Right kidney (tissue), 1 donor: ENCODE measurements around the gene KSR1.
"Not testable (repeated sequence)": the region's sequence is repeated elsewhere in the genome, so short reads cannot be mapped to it uniquely, and the experiment has no call there.

Source experiments
- DNase-seq: peaks from one replicate; pipeline ENCODE4 v3.0.0-alpha.2; 2016

Gene KSR1

DNA sequence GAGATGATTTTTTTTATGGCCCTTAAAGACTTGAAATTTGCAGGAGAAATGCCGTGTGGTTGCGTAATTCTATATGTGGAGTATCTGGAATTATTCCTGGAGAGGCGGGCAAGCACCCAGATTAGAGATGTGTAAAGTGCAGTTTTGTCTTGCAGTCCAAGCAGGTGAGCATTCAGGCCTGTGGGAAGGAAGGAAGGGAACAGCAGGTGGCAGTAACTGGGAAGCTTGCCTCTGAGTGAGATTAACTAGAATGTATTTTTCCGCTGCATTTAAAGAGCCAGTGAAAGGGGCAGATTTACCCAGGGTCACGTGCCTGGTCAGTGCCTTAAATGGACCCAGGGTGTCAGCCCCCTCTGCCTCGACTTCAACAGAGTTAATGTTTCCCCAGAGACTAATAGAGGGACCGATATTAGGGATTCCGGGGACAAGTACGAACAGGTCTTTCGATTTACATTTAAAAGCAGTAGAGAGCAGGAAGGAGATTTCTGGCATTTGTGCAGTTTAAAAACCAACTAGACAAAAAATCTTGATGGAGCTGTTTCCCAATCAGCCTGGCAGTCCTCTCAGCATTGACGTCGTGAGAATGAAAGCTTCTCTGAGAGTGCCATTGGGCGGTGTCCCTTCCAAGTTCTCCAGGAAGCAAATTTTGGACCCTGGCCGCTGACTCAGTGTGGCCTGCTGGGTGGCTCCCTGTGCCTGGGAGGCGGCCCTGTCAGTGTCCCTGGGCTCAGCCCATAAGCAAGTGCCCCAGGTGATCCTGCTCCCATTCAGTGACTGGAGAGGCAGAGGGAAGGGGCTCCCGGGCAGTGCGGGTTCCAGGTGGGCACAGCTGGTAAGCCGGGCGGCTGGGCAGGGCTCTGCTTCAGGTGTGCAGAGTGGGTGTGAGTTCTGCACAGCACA lies 38.2 kb downstream of the KSR1 start:
- peak; percentile 58 for DNase-seq

DNA sequence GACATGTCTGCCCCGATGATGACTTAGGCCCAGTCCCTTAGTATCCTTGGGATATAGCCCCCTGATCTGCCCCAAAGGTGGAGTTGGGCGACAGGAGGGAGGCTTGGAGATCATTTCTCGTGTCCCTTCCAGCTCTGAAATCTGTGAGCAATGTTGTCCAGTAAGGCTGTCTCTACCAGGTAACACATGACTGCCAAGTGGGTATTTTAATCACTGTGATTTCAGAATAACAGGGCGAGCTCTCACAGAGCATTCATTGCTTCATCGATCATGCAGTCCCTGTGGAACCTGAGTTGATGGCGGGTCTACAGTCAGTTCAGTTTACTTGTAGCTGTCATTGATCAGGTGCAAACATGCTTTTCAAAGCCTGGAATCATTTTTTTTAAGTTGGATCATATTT lies 39.2 kb downstream of the KSR1 start:
- DNase-seq = peak; percentile 41

DNA sequence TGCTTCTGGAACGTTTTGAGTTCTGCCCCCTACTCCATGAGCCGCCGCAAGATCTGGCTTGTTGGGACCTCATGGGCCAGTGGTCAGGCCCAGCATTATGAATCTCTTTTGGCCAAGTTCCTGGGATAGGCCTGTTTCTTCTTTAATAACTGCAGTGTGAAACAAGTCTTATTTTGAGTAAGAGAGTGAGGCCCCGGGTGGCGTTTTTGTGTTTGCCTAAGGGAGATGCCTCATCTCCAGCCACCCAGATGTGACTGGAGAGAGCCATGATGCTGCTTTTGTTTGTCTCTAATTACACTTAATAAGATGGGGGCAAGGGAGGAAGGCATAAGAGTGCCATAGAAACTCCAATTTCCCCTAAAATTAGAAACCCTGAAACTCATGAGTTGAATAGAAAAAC lies 39.8 kb downstream of the KSR1 start:
- DNase-seq = no peak

DNA sequence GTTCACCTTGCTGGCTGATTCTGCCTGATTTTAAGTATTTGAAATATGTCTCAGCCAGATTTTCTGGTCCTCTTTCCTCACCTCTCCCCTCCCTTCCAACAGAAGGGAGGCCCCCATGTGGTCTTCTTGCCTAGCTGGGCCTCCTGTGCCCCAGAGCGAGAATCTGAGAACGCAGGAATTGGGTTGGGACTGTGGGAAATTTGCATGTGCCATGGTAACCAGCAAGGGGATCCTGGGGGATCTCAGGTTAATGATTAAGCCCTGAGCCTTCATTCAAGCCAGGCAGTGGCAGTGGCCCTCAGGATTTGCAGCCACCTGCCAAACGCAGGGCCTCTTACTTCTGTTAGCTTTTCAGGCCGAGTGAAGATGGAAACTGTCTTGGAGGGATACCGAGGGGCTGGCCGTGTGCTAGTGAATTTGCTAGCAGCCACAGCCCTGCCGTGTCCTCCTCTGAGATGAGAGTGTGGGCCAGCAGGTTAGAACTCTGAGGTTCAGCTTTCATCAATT lies 40.2 kb downstream of the KSR1 start:
- DNase-seq = peak; percentile 64

DNA sequence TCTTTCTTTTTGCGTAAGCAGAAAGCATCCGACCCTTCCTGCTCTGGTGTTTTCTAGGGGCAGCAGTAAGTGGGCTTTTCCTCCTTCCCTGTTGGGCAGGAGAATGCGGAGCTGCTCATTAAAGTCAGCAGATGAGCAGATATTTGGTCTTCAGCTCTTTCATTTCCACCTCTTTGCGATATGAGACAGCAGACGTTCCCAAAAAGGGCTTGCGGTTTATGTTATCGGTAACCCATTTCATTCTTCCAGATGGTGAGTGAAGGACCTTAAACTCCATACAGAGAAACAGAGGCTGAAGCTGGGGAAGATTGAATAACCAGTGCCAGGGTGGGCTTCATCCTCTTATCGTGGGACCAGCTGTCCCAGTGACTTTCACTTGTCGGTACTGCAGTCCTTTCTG lies 40.7 kb downstream of the KSR1 start:
- DNase-seq = no peak

DNA sequence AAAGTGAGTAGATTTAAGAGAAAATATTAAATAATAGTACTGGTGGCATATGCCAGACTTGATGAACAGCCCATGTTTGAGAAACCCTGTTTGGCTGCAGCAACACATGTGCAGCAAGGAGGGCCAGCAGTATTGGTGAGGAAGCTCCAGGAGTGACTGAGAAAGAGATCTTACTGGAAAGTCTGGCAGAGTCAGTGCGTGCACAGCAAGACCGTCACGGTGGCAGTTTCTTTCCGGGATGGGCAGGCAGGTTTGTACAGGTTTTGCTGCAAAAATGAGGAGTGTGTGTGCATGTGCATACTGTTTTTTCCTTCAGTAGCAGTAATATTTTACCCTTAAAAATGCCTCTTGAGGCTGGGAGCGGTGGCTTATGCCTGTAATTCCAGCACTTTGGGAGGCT lies 41.4 kb downstream of the KSR1 start:
- DNase-seq = no peak

DNA sequence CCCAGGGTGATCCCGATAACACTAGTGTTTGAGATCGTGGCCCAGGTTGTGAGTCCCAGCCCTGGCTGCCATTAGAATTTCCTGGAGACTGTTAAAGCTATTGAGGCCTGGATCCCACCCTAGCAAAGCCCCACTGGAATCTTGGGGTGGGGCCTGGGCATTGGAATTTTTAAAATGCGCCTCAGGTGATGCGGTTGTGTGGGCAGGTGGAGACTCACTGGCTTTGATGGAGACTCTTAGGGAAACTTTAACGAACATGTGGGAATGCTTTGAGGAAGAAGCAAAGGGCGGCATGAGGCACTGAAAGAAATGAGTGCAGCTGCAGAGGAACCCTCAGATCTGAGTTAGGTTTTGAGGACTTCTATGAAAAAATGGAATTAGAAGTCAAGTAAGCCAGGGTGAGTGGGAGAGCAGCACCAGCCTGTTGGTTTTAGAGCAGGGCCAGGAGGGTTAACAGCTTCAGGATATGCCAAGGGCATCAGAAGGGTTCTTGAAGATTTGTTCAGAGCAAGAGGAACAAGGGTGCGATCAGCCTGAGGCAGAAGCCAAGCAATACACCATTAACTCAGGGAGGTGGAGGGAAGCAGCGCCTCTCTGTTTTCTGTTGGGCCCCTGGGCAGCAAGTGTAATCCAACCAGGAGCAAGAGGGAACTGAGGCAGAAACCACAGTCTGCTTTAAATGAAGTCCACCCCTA lies 42.5 kb downstream of the KSR1 start:
- no peak for DNase-seq

DNA sequence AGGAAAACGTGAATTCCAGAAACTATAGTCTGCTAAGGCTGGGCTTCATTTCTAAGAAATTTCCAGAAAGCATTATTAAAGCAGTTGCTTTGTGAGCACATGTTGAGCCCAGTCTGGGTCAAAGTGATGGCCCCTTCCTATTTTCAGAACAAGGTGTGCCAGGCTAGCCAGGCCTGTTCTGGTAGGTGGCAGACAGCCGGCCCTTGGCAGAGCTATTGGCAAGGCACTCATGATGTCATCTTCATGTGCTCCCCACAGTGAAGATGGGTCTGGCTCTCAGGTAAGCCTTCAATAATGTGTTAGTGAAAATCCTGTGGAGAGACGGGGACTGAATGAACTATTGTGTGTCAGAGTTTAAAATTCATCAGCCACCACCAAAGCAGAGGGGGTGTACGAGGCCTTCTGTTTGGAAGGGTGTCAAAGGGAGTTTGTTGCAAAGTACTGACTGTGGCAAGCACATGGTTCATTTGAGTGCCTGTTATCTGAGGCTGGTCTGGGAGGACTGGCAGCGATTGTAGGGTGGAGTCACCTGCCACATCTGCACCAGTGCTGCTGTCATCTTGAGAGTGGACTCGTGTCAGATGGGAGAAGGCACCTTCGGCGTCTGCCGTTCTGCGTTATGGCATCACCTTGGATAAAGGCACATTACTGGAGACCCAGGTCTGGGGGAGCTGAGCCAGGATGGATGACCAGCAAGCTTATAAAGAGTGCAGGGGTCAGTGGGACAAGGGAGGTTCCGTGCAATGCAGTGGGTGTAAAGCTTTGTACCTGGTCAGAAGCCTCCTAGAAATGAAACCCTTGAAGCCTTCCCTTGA lies 43.4 kb downstream of the KSR1 start:
- no peak for DNase-seq

DNA sequence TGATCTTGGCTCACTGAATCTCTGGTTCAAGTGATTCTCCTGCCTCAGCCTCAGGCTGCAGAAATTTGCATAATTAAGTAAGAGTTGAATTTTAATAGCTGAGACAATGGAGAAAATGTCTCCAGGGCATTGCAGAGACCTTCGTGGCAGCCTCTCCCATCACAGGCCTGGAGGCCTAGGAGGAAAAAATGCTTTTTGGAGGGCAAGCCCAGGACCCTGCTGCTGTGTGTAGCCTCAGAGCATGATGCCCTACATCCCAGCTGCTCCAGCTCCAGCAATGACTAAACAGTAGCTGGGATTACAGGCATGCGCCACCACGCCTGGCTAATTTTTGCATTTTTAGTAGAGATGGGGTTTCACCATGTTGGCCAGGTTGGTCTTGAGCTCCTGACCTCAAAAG lies 45.1 kb downstream of the KSR1 start:
- not testable (repeated sequence) for DNase-seq

DNA sequence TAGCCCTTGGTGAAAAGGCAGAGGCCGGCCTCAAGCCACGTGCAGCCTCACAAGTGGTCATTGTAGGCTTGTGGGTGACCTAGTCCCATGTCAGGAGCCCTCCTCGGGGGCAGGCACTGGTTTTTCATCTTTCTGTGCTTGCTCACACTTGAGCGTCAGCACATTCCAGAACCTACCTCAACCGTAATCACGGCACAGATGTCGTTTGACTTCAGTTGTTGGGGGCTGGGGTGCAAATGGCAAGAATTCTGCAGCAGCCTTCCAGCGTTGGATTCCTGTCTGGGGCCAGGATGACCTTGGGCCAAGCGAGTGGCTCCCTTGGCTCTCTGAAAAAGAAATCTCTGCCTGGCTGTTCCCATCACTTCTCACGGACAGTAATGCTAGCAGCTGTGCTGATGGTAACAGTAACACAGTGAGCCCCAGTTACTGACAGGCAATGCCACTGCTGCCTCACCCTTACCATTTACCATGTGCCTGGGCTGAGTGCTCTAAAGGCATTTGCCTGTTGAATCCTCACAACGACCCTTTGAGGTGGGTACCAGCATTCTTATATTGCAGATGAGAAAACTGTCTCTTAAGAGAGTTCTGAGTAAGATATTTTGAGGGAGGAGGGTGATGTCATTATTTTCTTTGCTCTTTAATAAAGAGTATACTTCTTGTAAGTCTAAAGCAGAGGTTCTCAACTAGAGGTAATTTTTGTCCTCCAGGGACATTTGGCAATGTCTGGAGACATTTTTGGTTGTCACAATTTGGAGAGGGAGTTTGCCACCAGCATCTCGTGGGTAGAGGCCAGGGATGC lies 46.5 kb downstream of the KSR1 start:
- no peak for DNase-seq

DNA sequence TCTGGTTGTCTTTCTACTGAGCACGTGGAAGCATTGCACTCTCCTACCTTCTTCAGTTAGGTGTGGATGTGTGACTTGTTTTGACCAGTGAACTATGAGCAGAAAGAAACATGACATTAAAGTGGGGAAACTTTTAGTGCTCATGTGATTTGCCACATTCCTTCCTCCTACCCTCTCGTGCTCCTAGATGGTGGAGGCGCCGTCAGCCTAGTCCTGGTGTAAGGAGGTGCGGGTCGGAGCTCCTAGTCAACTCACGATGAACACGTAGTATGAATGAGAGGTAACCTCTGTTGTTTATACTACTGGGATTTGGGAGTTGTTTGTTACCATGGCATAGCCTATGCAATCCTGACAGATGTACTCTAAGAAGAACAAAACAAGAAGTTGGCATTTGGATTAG lies 47.4 kb downstream of the KSR1 start:
- DNase-seq = no peak

DNA sequence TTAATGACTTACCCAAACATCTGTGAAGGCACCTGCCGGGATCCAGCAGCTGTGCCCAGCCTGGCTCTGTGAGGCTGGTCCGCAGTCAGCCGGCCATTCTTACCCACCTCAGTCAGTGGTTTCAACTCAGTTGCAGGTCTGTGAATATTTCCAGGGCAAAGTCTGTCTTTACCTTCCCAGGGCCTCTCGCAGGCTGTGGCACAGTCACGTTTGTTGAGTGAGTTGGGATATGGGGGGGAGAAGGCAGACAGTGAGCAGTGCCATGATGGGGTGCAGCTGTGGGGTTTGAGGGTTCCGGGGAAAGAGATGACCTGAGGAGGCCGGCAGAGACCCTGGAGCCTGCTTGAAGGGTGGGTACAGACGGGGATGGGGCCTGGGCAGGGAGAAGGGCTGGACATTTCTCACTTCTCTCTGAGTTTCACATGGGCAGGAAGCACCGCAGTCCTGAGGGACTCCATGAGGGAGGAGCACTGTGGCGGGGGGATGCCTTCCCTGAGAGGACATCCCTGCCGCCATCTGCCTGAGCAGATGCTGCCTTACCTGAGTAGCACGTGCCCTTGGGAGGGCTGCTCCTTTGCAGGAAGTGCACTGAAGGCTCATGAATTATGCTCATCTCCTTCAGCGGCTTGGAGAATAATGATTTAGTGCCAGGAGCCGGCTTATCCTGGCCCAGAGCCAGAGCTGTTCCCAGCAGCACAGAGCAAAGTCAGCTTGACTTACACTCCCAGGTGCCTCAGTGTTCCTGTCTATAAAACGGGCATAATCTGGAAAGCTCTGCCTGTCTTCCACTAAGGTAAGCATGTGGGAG lies 48.1 kb downstream of the KSR1 start:
- no peak for DNase-seq

DNA sequence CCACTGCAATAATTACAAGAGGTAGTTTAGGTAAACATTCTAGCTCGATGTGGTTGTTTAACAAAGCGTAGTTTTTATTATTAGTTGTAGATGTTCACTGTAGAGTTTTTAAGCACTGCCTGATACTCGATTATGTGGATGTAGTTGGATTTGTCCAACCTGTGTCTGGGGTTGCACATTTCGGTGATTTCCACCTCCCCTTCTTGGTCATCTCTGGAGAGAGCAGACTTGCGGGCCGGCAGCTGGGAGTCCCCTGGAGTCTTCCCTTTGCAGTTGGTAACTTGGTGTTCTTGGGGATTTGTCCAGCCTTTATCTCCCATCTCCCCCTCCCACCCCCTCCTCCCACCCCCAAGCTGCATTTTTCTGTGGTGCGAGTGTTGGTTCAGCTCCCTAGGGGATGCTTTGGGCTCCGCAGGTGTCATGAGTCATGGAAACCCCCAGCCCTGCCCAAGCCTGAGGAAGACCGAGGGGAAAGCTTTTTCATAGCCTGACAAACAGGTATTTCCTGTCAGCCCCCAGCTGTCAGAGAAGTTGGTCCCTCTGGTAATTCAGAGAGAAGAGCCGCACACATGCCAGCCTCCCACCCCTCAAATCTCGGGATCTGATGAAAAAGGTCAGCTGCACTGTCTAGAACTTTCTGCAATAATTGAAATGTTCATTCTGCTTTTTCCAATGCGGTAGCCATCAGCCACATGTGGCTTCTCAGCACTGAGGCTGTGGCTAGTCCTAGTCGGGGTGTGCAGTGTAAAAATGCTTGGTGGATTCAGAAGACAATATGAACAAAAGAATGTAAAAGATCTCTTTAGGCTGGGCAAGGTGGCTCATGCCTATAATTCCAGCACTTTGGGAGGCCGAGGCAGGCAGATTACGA lies 50.3 kb downstream of the KSR1 start:
- no peak for DNase-seq

DNA sequence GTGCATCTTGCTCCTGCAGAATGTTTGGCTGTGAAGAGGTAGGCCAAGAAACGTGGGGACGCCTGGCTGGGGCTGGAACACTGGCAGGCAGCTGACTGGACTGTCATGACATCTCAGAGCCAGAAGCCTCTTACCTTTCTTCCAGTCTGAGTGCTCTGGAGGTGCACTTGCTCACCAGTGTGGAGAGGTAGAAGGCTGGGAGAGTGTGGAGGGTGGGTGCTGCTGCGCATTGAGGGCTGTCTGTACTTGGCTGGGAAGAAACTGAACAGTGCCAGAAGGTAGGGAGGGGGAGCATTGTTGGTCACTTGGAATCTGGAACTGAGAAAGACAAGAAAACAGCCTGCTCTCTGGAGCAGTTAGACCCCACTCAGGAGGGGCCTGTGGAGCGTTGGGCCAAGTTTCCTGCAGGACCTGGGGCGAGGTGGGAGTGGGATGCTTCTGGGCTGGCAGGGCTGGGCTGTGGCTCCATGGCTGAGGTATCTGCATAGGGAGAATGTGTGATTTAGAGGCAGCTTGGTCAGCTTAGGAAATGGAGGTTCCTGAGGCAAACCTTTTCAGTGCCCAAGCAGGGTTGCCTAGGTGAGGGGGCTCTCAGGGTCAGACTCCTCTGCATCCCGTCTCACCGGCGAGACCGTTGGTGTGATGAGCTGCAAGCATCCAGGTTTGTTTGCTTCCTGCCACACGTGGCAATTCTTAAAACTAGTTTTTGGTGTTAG lies 55.1 kb downstream of the KSR1 start:
- no peak for DNase-seq

DNA sequence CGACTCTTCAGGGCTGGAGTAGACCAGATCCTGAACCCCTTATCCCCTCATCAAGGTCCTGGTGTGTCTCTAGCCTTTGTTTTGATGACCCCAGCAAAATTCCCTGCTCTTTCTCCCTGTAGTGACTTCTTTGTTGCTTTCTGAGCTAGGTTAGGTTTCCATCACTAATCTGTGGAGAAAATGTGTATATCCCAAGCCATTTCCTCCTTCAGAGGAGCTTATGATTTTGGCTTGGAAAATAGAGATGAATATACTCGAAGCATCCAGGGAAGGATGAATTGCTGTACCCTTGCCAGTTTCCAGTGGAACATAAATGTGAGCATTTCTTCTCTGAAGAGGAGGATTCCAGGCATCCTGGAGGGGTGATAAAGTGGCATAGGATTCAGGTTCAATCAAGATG lies 55.8 kb downstream of the KSR1 start:
- no peak for DNase-seq

DNA sequence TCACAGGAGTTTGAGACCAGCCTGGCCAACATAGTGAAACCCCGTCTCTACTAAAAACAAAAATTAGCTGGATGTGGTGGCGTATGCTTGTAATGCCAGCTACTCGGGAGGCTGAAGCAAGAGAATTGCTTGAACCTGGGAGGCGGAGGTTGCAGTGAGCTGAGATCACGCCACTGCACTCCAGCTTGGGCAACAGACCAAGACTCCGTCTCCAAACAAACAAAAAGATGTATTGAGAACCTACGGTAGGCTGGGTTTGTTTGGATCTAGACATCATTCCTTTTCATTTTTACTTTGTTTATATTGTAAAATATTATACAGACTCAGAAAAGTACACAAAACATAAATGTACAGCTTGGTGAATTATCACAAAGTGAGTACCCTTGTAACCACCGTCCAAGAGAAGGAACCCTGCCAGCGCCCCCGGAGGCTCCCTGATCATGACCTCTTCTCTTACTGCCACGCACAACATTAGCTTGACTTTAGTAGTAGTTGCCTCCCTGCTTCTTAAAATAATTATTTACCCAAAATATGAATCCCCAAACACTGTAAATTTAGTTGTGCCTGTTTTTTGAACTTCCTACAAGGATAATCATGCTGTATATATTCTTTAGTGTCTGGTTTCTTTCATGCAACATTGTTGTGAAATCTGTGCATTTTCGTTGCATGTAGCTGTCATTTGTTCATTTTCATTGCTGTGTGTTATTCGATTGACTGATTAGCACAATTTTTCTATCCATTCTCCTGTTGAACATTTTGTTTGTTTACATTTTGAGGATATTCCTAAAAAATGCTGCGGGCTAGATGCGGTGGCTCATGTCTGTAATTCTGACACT lies 56.5 kb downstream of the KSR1 start:
- no peak for DNase-seq

DNA sequence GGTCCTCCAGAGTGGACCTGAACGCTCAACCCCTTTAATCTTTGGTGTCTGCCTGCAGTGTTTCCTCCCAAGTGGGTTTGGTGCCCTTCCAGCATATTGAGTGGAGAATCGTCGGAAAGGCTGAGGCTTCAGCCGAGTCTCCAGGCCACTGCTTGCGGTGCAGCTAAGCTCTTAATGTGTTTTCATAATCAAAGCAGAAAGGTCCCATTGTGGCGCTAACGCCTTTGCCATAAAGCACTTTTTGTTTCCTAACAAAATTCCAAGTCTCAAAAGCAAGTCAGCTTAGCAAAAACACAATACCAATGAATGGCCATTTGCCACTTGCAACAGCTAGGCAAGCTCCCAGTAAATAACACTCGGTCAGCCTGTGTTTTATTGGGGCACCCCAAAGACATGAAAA lies 57.6 kb downstream of the KSR1 start:
- DNase-seq = no peak
